Frontal cortex (tissue), 4 donors: ENCODE data around the gene SOCS6. TPM values are rescaled to one million over a fixed set of nuclear protein-coding genes. Genes with fewer than 3 reads are reported as not detected.
A peak's percentile ranks its signal among the peaks of the same experiment; 100 is the strongest.
"Not testable (repeated sequence)": the region's sequence is repeated elsewhere in the genome, so short reads cannot be mapped to it uniquely, and the experiment has no call there.

Experiments
- DNase-seq, 2 donors: peaks; one replicate each; pipeline ENCODE4 v3.0.0; 2012; ENCODE audit warnings: low spot score in 2 of 2
- FAIRE-seq: peaks from 2 replicates; lab custom pipeline; 2012; peaks lifted over from hg19 to GRCh38; lab: Jason Lieb, UNC
- total RNA-seq: library from RNA; depleted of rRNA; stranded (reverse); fragments of >200 nt; gene quantifications from one replicate; pipeline ENCODE4 v1.2.3, GENCODE V29; 2014
- donor health status: control.
- donor health status: control.
- donor health status: control.

SOCS6 gene, protein sequence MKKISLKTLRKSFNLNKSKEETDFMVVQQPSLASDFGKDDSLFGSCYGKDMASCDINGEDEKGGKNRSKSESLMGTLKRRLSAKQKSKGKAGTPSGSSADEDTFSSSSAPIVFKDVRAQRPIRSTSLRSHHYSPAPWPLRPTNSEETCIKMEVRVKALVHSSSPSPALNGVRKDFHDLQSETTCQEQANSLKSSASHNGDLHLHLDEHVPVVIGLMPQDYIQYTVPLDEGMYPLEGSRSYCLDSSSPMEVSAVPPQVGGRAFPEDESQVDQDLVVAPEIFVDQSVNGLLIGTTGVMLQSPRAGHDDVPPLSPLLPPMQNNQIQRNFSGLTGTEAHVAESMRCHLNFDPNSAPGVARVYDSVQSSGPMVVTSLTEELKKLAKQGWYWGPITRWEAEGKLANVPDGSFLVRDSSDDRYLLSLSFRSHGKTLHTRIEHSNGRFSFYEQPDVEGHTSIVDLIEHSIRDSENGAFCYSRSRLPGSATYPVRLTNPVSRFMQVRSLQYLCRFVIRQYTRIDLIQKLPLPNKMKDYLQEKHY
- total RNA-seq = 53.4 TPM

- peak; percentile 72 to 73 for DNase-seq
- FAIRE-seq = no peak
Measured at GRCh38 chr18:70288851-70289328, at the start of gene SOCS6. Gene SOCS6 (plus strand): TSS chr18:70289045. CDS start chr18:70324669, 35,624 bp downstream.

GRCh38 chr18:70243131-70243929, 45.5 kb upstream of the SOCS6 start:
- no peak for DNase-seq
- no peak for FAIRE-seq

GRCh38 chr18:70246061-70246466, 42.8 kb upstream of the SOCS6 start:
- DNase-seq (no peak), FAIRE-seq (no peak)

DNA sequence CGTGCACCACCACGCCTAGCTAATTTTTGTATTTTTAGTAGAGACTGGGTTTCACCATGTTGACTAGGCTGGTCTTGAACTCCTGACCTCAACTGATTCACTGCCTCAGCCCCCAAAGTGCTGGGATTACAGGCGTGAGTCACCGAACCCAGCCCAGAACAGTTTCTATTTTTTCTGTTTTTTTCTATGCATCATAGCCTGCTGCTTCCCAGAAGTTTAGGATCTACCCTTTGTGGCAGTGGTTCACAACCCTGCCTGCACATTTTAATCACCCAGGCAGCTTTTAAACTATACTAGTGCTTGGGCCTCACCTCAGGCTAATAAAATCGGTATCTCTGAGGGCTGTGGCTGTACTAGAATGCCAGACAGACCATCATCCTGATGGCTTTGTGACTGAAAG, 39.7 kb upstream of the SOCS6 start:
- DNase-seq = no peak
- FAIRE-seq = no peak

DNA sequence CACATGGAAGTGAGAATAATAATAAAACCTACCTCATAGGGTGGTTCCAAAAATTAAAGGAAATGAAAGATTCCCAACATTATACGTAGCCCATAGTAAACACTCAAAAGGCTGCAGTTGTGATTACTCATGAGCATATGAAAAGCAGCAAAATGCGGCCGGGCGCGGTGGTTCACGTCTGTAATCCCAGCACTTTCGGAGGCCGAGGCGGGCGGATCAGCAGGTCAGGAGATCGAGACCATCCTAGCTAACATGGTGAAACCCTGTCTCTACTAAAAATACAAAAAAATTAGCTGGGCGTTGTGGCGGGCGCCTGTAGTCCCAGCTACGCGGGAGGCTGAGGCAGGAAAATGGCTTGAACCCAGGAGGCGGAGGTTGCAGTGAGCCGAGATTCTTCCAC, 39.0 kb upstream of the SOCS6 start:
- FAIRE-seq, DNase-seq: not testable (repeated sequence)

GRCh38 chr18:70250781-70251180, 38.1 kb upstream of the SOCS6 start:
- FAIRE-seq (no peak), DNase-seq (no peak)

- FAIRE-seq (no peak), DNase-seq (no peak)
Measured at GRCh38 chr18:70256184-70256583, 32.7 kb upstream of the SOCS6 start.

DNA sequence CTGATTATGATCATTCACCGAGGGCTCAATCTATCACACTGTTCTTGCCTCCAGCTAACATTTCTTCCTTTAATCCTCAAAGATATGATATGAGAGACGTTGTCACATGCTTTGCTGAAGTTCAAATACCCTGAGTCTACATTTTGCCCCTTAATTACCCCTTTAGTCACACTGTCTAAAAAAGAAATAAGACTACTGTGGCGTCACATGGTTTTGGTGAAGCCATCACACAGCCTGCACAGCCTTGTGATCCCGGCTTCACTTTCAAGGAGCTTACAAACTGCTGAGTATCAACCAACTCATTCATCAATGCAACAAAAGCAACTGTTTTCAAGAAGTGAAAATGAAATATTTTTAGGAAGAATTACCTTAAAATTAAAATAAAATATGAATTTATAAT, 31.9 kb upstream of the SOCS6 start:
- no peak for FAIRE-seq
- no peak for DNase-seq

GRCh38 chr18:70258243-70258642, 30.6 kb upstream of the SOCS6 start:
- DNase-seq (no peak), FAIRE-seq (no peak)

- no peak for DNase-seq
- no peak for FAIRE-seq
Measured at GRCh38 chr18:70260683-70261082, 28.2 kb upstream of the SOCS6 start.

DNA sequence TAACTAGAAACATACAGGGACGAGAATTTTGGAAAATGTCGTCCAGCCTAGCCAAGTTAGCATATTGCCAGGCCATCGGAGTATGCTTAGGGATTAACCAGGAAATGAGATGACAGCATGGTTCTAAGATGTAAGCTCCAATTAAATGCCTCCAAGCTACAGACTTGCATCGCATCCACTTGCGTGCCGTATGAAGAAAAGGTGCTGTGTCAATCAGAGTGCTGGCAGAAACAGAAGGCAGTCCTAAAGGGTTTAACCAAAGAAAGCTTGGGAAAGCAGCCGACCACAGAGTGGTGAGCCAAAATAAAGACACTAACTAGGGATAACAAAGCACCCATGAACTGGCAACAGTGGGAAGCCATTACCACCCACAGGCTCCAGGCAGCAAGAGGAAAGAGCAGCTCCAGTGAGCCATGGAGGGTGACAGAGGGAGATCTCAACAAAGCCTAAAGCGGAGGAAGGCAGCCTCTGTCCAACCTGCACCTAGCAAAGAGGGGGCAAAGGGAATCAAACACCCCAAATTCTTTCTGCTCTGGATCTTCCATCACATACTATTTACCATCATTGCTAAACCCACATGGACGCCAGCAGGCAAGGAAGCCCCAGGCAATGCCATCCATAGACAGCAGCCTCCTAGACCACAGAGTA, 27.6 kb upstream of the SOCS6 start:
- FAIRE-seq (no peak), DNase-seq (no peak)

DNA sequence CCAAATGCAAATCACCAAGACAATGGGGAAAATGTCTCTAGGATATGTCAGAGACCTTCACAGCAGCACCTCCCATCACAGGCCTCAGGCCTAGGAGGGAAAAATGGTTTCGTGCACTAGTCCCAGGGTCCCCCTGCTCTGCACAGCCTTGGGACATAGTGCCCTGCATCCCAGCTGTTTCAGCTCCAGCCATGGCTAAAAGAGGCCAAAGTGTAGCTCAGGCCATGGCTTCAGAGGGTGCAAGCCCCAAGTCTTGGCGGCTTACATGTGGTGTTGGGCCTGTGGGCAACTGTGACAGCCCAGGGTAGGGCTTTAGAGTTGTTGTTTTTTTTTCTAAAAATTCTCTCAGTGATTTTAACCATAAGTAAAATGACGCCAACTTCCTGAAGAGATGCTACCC, 25.5 kb upstream of the SOCS6 start:
- DNase-seq (no peak), FAIRE-seq (no peak)

DNA sequence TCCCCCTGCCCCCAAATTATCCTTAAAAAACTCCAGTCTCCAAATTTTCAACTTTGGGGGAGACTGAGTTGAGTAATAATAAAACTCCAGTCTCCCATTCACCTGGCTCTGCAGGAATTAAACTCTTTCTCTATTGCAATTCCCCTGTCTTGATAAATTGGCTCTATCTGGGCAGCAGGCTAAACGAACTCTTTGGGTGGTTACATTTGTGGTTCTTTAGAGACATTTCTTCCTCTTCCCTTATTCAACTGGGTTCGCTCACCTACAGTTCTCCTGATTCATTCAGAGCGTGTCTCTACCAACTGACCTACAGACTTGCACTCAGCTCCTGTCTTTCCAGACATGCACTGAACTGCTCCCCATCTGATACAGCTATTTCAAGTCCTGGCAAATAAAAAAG, 17.1 kb upstream of the SOCS6 start:
- FAIRE-seq = no peak
- DNase-seq = no peak

- no peak for DNase-seq
Measured at GRCh38 chr18:70273021-70273420, 15.8 kb upstream of the SOCS6 start.

GRCh38 chr18:70276416-70277191, 12.2 kb upstream of the SOCS6 start:
- no peak for FAIRE-seq
- DNase-seq = no peak

More at GRCh38 chr18:70273021-70273420, 15.8 kb upstream of the SOCS6 start:
- no peak for FAIRE-seq

DNA sequence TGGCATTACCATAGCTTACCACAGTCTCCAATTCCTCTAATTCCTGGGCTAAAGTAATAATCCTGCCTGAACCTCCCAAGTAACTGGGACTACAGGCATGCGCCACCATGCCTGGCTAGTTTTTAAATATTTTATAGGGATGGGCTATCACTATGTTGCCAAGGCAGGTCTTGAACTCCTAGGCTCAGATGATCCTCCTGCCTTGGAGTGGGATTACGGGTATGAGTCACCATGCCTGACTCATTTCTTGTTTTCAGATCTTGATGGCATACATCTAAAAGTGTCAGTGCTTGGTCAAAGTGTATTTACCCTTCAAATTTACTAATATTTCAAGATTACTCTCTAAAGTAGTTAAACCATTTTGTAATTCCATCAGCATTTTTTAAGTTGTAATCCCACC, 9.4 kb upstream of the SOCS6 start:
- DNase-seq (no peak), FAIRE-seq (no peak)

DNA sequence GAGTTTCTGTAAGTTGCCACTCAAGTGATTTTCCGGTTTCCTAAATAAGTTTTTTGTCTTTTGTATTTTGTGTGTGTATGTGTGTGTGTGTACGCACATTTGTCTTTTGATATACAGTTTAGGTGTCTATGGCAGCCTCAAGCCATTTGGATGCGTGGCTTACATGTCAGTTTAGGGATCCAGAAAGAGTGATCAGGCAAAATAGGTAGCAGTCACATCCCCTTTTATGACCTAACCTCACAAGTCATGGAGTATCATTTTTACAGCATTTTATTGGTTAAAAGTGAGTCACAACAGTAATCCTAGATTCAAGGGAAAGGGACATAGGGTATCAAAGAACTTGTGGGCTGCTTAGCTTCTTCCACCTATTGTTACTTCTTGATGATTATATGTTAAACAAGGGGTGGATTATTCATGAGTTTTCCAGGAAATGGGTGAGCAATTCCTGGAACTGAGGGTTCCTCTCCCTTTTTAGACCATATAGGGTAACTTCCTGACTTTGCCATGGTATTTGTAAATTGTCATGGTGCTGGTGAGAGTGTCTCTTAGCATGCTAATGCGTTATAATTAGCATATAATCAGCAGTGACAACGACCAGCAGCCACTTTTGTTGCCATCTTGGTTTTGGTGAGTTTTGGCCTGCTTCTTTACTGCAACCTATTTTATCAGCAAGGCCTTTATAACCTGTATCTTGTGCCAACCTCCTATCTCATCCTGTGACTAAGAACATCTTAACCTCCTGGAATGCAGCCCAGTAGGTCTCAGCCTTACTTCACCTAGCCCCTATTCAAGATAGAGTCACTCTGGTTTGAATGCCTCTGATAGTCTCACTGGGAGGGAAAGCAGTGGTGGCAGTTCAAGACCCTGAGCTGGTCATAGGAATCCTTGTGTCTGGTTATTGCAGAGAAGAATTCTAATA, 8.6 kb upstream of the SOCS6 start:
- DNase-seq = no peak
- no peak for FAIRE-seq

- FAIRE-seq (no peak), DNase-seq (no peak)
Measured at GRCh38 chr18:70284976-70285620, 3.7 kb upstream of the SOCS6 start.
